ENCODE results near the gene GNG7.

Gene GNG7

DNA sequence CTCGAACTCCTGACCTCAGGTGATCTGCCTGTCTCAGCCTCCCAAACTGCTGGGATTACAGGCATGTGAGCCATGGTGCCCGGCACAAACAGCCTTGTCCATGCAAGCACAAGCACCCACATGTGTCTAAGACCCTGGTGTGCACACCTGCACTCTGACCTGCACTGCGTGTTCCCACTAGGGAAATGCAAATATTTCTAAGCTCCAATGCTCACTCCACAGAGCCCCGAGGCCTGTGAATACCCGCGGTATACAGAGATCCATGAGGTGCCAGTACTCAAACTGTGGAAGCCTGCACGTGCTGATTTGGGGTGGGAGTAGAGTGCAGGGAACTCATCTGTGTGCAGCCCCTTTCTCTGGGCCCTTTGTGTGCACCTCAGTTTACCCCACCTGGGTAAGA lies 211.8 kb downstream of the GNG7 start:
- no peak for DNase-seq (ENCODE audit: low read depth in 2 of 3, low spot score in 1 of 3)

DNA sequence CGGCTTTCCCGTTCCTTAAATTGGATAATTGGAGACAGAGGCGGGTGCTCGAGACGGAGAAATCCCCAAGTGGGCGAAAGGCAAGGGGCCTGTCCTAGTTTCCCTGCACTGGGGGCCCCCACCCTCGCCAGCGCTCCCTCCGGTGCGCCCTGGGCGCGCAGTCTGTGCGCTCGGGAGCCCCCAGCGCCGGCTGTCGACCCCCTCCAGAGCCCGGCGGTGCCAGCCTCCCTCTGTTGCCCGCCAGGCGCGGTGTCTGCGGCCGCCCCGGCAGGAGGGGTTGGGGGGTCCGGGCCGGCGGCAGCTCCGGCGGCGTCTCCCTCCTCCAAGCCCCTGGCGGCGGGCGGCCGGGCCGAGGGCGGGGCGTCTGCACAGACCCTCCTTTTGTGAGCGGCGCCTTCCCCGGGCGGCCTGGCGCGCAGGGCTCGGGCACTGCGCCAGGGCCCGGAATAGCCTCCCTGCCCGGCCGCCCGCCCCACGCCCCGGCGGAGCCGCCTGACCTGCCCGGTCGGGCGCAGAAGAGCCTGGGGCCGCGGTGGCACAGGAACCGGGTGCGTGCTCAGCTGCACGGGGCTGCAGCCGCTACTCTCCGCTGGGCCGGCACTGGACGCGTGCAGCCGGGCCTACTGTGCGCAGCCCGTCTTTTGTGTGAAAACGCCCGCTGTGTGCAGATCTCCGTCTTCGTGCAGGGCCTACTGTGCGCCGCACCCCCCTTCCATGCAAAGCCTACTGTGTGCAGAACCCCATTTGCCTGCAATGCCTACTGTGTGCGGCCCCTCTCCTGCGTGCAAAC lies 213.4 kb downstream of the GNG7 start:
- no peak for DNase-seq (ENCODE audit: low read depth in 2 of 3, low spot score in 1 of 3)

DNA sequence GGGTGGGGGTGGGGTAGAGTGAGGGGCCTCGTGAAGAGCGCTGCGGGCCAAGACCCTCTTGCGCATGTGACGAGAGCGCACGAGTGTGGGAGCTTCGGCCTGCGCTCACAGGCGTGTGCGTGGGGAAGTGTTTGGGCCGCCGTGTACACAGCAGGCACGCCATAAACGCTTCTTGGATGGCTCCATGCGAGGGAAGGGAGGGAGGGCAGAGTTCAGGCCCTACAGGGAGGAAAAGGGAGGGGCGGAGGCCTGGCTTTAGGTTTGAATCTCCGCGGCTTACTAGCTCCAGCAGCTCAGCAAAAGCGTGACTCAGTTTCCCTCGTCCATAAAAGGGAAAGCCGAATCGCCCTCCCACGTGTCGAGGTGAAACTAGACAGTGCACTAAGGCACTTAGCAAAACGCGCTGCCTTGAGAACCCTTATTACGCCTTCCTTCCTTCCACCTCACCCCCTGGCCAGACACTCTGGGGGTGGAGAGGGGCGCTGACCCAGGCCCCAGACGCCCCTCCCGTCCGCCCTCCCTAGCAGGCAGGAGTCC lies 214.0 kb downstream of the GNG7 start:
- no peak for DNase-seq (ENCODE audit: low read depth in 2 of 3, low spot score in 1 of 3)

DNA sequence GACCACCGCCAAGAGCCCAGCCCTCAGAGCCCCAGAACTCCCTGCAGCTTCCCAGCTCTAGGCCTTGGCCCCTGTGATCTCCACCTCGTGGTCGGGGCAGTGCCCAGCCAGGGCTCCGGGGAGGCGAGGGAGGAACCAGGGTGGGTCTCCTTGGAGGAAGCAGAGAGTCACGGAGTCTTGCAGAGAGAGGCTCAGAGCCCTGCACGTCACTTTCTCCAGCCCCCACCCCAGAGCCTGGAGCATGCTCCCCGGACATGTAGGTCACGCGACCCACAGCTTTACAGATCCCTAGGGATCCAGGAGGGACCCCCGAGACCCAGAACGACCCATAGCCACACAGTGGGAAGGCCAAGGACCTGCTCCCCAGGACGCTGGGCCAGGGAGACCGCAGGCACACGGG lies 214.7 kb downstream of the GNG7 start:
- DNase-seq (ENCODE audit: low read depth in 2 of 3, low spot score in 1 of 3) = no peak

DNA sequence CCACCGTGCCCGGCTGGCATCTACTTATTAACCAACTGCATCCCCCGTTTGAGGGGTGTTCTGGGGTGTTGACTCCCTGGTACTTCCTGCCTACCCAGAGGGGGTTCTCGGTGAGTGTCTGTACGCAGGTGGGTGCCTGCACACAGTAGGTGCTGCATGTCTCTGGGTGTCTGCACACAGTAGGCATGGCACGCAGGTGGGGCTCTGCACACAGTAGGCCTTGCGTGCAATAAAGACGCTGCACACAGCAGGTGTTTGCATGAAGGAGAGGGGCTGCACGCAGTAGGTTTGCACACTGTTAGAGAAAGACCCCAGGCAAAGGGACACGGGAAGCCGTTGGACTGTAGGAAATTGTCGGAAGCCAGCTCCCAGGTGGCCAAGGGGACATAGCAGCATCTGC lies 215.4 kb downstream of the GNG7 start:
- no peak for DNase-seq (ENCODE audit: low read depth in 2 of 3, low spot score in 1 of 3)

DNA sequence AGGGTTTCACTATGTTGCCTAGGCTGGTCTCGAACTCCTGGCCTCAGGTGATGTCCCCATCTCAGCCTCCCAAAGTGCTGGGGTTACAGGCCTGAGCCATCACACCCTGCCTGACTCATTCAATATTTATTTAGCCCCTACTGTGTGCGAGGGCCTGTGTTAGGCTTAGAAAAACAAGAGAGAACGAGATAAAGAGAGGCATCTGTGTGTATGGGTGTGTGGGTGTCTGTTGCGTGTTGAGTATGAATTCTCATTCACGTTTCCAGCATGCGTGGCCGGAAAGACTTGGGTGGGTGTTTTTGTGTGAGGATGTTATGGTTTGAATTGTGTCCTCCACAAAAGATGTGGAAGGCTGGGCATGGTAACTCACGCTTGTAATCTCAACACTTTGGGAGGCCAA lies 217.1 kb downstream of the GNG7 start:
- DNase-seq (ENCODE audit: low read depth in 2 of 3, low spot score in 1 of 3) = no peak

DNA sequence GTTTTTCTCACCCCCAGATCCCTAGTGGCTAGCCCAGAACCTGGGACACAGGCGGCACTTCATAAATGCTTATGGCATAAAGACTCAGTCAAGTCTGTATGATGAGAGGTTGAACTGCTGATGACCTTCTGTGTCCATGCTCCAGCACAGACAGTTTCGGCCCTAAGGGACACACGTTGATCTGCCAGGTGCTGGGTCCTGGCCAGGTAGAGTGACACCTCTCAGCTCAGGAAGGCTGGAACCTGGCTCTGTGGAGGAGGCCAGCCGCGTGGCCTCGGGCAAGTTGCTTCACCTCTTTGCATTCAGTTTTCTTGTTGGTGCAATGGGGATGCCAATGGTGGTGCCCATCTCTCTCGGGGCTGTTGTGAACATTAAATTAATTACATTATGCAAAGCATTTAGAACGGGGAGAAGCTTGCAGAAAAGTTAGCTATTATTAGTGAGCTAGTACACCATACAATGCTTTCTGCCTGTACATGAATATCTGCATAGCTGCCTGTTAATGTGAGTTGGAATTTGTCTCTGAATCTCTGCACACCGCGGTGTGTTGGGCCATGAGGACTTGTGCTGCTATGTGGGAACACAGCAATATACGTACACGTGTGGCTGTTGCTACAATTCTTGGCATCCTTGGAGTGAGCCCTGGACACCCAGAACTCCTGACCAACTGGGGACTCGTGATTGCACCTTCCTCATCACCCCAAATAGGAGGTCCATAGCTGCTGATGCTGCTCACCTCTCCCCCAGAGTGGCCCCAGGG lies 218.1 kb downstream of the GNG7 start:
- no peak for DNase-seq (ENCODE audit: low read depth in 2 of 3, low spot score in 1 of 3)

DNA sequence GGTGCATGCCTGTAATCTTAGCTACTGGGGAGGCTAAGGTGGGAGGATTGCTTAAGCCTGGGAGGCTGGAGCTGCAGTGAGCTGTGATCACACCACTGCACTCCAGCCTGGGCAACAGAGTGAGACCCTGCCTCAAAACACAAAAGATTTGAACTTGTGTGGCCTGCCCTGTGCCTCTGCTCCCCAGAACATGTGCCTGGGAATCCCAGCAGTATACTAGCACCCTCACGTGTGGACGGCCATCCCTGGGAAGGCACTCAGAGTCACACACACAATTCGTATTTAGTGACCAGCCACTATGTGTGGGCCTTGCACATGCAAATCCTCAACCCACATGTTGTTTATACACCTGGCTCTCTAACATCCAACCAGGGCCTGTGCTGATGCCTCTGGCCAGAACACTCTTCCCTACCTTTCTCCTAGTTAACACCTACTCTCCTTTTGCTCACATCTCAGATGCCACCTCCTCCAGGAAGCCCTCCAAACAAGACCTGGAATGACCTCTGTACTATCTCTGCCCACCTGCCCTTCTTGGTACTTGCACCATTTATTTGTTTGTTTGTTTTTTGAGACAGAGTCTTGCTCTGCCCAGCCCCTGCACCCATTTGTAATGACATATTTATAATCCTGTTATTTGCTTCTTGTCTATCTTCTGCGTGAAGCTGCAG lies 218.9 kb downstream of the GNG7 start:
- no peak for DNase-seq (ENCODE audit: low read depth in 2 of 3, low spot score in 1 of 3)

DNA sequence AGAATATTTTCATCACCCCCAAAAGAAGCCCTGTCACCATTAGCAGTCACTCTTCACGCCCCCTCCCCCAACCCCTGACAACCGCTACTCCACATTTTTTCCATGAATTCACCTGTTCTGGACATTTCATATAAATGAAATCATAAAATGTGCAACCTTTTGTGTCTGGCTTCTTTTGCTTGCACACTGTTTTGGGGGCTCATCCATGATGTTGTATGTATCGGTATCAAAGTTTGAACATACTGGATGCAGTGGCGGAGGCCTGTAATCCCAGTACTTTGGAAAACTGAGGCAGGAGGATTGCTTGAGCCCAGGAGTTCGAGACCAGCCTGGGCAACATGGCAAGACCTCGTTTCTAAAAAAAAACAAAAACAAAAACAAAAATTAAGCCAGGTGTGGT lies 219.4 kb downstream of the GNG7 start:
- no peak for DNase-seq (ENCODE audit: low read depth in 2 of 3, low spot score in 1 of 3)

DNA sequence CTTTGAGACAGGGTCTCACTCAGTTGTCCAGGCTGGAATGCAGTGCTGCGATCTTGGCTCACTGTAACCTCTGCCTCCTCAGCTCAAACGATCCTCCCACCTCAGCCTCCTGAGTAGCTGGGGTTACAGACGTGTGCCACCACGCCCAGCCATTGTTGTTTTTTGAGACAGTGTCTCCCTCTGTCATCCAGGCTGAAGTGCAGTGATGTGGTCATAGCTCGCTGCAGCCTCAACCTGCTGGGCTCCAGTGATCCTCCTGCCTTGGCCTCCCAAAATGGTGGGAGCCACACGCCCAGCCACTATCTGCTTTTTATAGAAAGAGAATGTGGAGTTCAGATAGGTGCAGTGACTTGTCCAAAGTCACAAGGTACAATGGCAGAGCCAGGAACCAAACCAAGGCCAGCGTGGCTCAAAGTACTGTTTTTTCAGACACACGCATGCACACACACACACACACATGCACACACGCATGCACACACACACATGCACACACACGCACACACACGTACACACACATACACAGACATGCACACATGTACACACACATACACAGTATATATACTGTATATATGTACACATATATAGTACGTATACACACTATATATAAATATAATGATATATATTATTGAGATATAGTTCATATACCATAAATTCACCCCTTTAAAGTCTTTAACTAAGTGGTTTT lies 220.0 kb downstream of the GNG7 start:
- DNase-seq (ENCODE audit: low read depth in 2 of 3, low spot score in 1 of 3) = no peak

DNA sequence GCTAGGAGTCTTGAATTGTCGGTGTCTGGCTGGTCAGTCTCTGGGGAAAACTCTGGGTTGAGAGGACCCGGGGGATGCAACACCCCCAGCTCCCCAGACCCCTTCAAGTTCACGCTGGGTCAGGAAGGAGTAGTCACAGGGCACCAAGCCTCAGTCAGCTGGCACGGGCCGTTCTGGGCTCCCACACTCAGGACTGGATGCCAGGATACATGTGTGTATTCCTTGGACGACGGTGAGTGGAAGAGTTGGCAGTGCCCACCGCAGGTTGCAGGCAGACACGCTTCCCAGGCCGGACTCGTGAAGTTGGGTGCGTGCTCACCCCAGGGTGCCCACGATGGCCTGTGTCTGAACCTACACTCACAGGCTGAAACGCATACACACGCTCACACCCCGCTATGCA lies 221.0 kb downstream of the GNG7 start:
- no peak for DNase-seq (ENCODE audit: low read depth in 2 of 3, low spot score in 1 of 3)

DNA sequence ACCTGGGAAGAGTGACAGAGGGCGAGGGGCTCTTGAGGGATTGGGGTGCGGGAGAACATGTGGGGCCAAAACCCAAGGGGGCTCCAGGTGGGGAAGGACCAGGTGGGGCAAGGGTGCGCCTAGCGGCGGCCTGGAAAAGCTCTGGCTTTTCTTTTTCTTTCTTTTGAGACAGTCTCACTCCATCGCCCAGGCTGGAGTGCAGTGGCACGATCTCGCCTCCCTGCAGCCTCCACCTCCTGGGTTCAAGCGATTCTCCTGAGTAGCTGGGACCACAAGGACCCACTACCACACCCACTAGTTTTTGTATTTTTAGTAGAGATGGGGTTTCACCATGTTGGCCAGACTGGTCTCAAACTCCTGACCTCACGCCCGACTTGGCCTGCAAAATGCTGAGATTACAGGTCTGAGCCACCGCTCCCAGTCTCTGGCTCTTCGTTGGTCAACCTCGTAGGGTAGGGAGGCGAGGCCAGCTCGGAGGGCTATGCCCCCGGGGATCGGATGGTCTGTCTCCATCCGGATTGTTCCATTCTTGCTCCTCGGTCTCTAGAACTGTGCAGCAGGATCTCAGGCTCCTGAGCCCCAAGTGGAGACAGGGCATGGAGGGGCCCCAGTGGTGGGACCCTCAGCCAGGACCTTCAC lies 222.8 kb downstream of the GNG7 start:
- no peak for DNase-seq (ENCODE audit: low read depth in 2 of 3, low spot score in 1 of 3)

DNA sequence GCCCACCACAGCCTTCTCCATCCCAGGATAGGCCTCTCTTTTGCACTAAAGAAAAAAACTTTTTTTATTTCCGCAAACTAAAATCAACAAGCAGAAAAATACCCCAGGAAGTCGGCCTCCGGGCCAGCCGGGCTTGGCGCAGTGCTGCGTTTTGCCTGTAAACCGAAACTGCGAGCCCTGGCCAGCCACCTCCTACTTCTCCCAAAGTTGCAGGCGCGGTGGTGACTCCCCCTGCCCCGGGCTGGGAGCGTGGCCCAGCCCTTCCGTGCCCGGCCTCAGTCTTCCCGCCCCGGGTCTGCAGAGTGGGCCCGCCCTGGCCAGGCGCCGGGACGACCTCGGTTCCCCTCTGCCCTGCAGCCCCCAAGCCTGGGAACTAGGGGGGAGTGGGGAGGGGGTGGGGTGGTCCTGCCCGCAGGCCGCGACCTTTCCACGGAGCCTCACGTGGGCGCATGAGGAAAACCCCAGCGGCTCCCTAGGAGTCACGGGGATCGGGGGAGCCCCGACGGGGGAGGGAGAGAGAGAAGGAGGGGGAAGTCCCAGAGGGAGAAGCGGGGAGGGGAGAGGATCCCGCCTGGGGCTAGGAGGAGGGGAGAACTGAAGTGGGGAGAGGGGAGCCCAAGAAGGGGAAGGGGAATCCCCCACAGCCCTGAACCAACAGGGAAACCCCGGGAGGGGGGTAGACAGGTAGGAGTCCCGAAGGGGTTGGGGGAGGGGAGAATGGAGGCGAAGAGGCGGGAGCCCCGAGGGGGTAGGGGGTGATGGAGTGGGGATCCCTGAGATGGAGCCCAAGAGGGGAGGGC lies 223.5 kb downstream of the GNG7 start:
- peak in 2 of 3 donors; percentile 44 to 63 for DNase-seq (ENCODE audit: low read depth in 2 of 3, low spot score in 1 of 3)

DNA sequence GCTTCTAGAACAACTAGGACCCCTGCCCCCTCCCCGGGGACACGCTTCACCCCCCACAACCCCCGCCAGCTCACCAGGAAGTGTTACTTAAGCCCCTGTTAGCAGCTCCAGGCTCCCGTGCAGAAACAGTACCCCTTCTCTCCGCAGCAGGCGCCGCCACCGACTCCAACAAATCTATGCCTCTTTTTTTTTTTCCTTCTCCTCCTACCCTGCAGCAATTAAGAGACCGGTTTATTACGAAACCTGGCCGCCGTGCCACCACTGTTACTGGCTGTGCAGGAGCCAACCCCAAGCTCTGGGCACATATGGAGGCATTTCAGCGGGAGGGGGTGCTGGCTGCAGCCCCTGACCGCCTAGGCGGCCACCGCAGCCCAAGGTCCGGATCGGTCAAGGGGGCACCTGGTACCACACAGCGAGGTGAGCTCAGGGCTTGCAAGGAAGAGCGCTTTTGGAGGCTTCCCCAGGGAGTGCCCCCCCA lies 224.2 kb downstream of the GNG7 start:
- DNase-seq (ENCODE audit: low read depth in 2 of 3, low spot score in 1 of 3) = peak in 1 of 3 donors; percentile 44

DNA sequence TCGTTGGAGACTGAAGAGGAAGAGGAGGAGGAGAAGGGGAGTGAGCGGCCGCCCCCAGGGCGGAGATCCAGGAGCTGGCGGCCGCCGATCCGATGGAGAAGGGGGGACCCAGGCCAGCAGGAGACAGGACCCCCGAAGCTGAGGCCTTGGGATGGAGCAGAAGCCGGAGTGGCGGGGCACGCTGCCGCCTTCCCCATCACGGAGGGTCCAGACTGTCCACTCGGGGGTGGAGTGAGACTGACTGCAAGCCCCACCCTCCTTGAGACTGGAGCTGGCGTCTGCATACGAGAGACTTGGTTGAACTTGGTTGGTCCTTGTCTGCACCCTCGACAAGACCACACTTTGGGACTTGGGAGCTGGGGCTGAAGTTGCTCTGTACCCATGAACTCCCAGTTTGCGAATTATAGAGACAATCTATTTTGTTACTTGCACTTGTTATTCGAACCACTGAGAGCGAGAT lies 224.7 kb downstream of the GNG7 start:
- DNase-seq (ENCODE audit: low read depth in 2 of 3, low spot score in 1 of 3) = no peak

DNA sequence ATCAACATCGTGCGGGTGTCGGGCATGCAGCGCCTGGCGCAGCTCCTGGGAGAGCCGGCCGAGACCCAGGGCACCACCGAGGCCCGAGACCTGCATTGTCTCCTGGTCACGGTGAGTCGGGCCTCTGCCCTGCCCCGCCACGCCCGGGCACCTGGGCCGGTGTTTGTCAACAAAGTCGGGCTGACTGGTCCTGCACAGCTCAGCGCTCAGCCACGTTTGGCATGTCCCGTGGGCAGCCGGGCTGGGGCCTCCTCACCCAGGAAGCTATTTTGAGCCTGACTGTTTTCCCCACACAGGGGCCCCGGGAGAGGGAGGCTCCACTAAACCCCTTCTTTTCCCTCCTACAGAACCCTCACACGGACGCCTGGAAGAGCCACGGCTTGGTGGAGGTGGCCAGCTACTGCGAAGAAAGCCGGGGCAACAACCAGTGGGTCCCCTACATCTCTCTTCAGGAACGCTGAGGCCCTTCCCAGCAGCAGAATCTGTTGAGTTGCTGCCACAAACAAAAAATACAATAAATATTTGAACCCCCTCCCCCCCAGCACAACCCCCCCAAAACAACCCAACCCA lies 225.3 kb downstream of the GNG7 start:
- peak in 1 of 3 donors; percentile 27 for DNase-seq (ENCODE audit: low read depth in 2 of 3, low spot score in 1 of 3)

DNA sequence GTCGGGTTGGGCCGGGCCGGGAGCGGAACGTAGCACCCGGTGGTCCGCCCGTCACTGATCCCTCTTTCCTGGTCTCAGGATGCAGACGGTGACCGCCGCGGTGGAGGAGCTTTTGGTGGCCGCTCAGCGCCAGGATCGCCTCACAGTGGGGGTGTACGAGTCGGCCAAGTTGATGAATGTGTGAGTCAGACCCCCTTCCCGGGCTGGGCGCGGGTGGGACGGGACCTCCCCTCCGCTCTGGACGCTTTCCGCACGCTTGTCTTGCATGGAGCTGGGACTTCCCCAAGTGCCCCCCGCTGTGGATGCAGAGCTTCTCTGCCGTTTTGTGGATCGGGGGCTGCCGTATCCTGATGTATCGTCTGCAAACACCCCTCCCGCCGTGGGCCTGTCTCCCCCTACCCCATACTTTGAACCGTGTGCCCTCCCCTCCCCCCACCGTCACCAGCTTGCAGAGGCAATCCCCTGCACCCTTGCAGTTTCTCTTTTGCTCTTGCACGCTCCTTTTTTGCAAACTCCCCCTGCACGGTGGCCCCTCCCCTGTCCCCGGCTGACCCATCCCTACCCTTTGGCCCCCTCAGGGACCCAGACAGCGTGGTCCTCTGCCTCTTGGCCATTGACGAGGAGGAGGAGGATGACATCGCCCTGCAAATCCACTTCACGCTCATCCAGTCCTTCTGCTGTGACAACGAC lies 225.9 kb downstream of the GNG7 start:
- peak; percentile 54 to 65 (median 59) for DNase-seq (ENCODE audit: low read depth in 2 of 3, low spot score in 1 of 3)

DNA sequence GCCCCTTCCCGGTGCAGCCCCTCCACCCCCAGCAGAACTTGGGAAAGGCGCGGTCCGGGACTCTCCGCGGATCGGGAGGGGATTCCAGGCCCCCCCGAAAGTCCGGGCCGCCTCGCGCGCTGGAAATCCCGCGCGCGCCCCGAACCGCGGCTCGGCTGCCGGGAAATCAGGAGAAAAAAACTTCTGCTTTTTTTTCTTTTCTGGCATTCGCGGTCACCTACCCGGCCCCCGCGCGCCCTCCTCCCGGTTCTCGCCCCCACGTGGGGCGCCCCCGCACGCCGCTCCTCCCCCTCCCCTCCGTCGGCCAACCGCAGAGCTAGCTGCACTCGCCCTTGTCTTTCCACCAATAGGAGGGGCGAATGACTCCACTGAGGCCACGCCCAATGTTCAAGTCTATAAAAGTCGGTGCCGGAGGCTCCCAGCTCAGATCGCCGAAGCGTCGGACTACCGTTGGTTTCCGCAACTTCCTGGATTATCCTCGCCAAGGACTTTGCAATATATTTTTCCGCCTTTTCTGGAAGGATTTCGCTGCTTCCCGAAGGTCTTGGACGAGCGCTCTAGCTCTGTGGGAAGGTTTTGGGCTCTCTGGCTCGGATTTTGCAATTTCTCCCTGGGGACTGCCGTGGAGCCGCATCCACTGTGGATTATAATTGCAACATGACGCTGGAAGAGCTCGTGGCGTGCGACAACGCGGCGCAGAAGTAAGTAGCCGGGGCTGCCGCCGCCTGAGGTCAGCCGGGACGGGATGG lies 226.6 kb downstream of the GNG7 start, which contains the start of gene GADD45B:
TSS of gene GADD45B (plus strand) at position 426 of the 749 bp plus-strand sequence. CDS start at position 658, 232 bp downstream.
- DNase-seq (ENCODE audit: low read depth in 2 of 3, low spot score in 1 of 3) = peak; percentile 95 to 99 (median 96)
